Adrenal gland (tissue), 12 donors: Measurements from ENCODE around the gene SLC35F1. TPM values are rescaled to one million over a fixed set of nuclear protein-coding genes. Genes with fewer than 3 reads are reported as not detected.

Experiments
- DNase-seq, 7 donors: peaks; one replicate each; pipeline ENCODE4 v3.0.0-alpha.2; 2019 to 2020
- H3K27ac ChIP-seq, 5 donors: fragments of 200-600 bp; sonication (generic) in 4 of 5; 1 replicate in 3 of 5; 2 replicates in 2 of 5; pipeline versions ENCODE4 v1.5.1 to v1.8.0; 2016 to 2020; ENCODE audit warnings: mild to moderate bottlenecking in 1 of 5
- H3K27me3 ChIP-seq: fragments of 200-600 bp; 2 replicates; pipeline ENCODE4 v1.8.0; 2021
- H3K36me3 ChIP-seq, 2 donors: fragments of 200-600 bp; replicated peaks in 1 of 2; 1 replicate in 1 of 2; 2 replicates in 1 of 2; pipeline versions ENCODE4 v1.5.1 to v1.8.0; 2018 to 2022
- H3K4me1 ChIP-seq, 2 donors: fragments of 200-600 bp; replicated peaks in 1 of 2; 1 replicate in 1 of 2; 2 replicates in 1 of 2; pipeline versions ENCODE4 v1.5.1 to v1.8.0; 2018 to 2021
- H3K4me3 ChIP-seq, 4 donors: fragments of 200-600 bp; sonication (generic) in 3 of 4; one replicate each; pipeline ENCODE4 v1.5.1; 2016 to 2018
- H3K9me3 ChIP-seq, 3 donors: fragments of 200-600 bp; sonication (generic) in 1 of 3; replicated peaks in 1 of 3; 1 replicate in 2 of 3; 2 replicates in 1 of 3; pipeline versions ENCODE4 v1.5.1 to v1.8.0; 2016 to 2021
- CTCF ChIP-seq, 6 experiments: fragments of 450-650 bp in 4 of 6; fragments of 200-600 bp in 2 of 6; sonication (generic) in 1 of 6; IDR thresholded peaks; 1 replicate in 5 of 6; 2 replicates in 1 of 6; pipeline versions ENCODE4 v1.5.1 to v1.8.0; 2016 to 2021; ENCODE audit warnings: antibody characterized with exemption in 6 of 6, mild to moderate bottlenecking in 2 of 6, moderate library complexity in 1 of 6
- POLR2A ChIP-seq, 2 donors: fragments of 450-650 bp; IDR thresholded peaks; one replicate each; pipeline ENCODE4 v1.6.1; 2017; ENCODE audit warnings: antibody characterized with exemption in 2 of 2, mild to moderate bottlenecking in 2 of 2, moderate library complexity in 1 of 2
- WGBS, 4 donors: extraction: QIAGEN DNeasy Blood & Tissue Kit in 2 of 4; methylation state at CpG; one replicate each; pipeline versions ENCODE4 v1.1.5 to v1.1.7; 2013 to 2017; 5-methylcytosine and 5-hydroxymethylcytosine counted together
- intact Hi-C, 2 donors: fragments of 100-400 bp; cut with DNase I; formaldehyde crosslinking; loops; one replicate each; pipeline versions ENCODE4 v1.14.1 to v1.15.0; 2022 to 2023
- polyA plus RNA-seq, 3 donors: library from polyadenylated mRNA; stranded (reverse); fragments of 200-250 nt in 2 of 3; fragments of 350-450 nt in 1 of 3; fragmentation: Illumina TruSeq in 1 of 3; extraction: RNeasy Lipid Tissue Mini Kit (QIAGEN cat#74804) in 1 of 3; gene quantifications; one replicate each; pipeline ENCODE4 v1.2.3, GENCODE V29; 2013 to 2014
- total RNA-seq, 9 donors: library from RNA; depleted of rRNA in 4 of 9; stranded (reverse); fragments of >200 nt in 4 of 9; fragments of 120-200 nt in 1 of 9; fragmentation: NEBNext Ultra II Directional in 1 of 9; extraction: Animal tissue kit (Norgen Biotek cat#: 25700) in 1 of 9; gene quantifications; one replicate each; pipeline versions ENCODE4 v1.1.0 to v1.2.4, GENCODE V29; 2013 to 2023
- donor health status: healthy with polysubstance abuse.
- donor health status: Bipolar disorder and iron deficiency.
- donor health status: DM: yes; HTN: yes; CAD: no.
- donor health status: DM: no; HTN: no; CAD: no.
- donor health status: DM: no; HTN: no; CAD: no.
- donor health status: DM: yes; HTN: yes; CAD: no.

Gene SLC35F1
- total and polyA plus RNA-seq, 12 donors = 0.32 to 4.0 (median 1.7) TPM

GRCh38 chr6:118061666-118062065 lies 154.6 kb downstream of the SLC35F1 start:
- no peak for TF ChIP-seq POLR2A (IDR thresholded peaks at IDR 0.05)
- TF ChIP-seq CTCF (IDR thresholded peaks at IDR 0.05) = no peak
- H3K9me3 ChIP-seq = no peaks in the 10 kb centered on the region
- no peak overlapping the region for H3K4me3 ChIP-seq
- intact Hi-C loops = no loop called here
- H3K27ac ChIP-seq = no peak overlapping the region
- 89 to 97% (median 90%) methylated on average over 8 of the region's 8 CpGs for WGBS, 4 donors
- no peaks in the 10 kb centered on the region for H3K36me3 ChIP-seq
- H3K4me1 ChIP-seq = no peaks in the 10 kb centered on the region
- H3K27me3 ChIP-seq = no peaks in the 10 kb centered on the region
- no peak for DNase-seq

- Histone ChIP-seq H3K36me3 (no peaks in the 10 kb centered on the region), H3K4me1 (no peaks in the 10 kb centered on the region), H3K4me3 (no peak overlapping the region), H3K27ac (no peak overlapping the region), H3K27me3 (no peaks in the 10 kb centered on the region), H3K9me3 (no peaks in the 10 kb centered on the region)
- TF ChIP-seq CTCF (IDR thresholded peaks at IDR 0.05) = peak in 1 of 6 experiments; percentile 9
- no peak for TF ChIP-seq POLR2A (IDR thresholded peaks at IDR 0.05)
- WGBS, 4 donors = 26 to 49% (median 40%) methylated on average over 2 of the region's 2 CpGs
- no peak for DNase-seq
- intact Hi-C loops = no loop called here
Observed at GRCh38 chr6:118080547-118080946, 173.5 kb downstream of the SLC35F1 start.

- no peaks in the 10 kb centered on the region for H3K27me3 ChIP-seq
- TF ChIP-seq CTCF (IDR thresholded peaks at IDR 0.05) (no peak), POLR2A (IDR thresholded peaks at IDR 0.05) (no peak)
- DNase-seq = no peak
- no peaks in the 10 kb centered on the region for H3K36me3 ChIP-seq
- no peaks in the 10 kb centered on the region for H3K4me1 ChIP-seq
- H3K4me3 ChIP-seq = no peak overlapping the region
- WGBS, 4 donors = 45 to 66% (median 59%) methylated on average over 2 of the region's 2 CpGs
- no peaks in the 10 kb centered on the region for H3K9me3 ChIP-seq
- H3K27ac ChIP-seq = no peak overlapping the region
- intact Hi-C loops = no loop called here
Observed at GRCh38 chr6:118083711-118084110, 176.6 kb downstream of the SLC35F1 start.

GRCh38 chr6:118085665-118086064 lies 178.6 kb downstream of the SLC35F1 start:
- H3K4me1 ChIP-seq = no peaks in the 10 kb centered on the region
- intact Hi-C loops = no loop called here
- 74 to 91% (median 84%) methylated on average over 2 of the region's 2 CpGs for WGBS, 4 donors
- H3K36me3 ChIP-seq = no peaks in the 10 kb centered on the region
- no peak overlapping the region for H3K27ac ChIP-seq
- H3K4me3 ChIP-seq = no peak overlapping the region
- no peak for TF ChIP-seq POLR2A (IDR thresholded peaks at IDR 0.05)
- no peak for TF ChIP-seq CTCF (IDR thresholded peaks at IDR 0.05)
- H3K9me3 ChIP-seq = no peaks in the 10 kb centered on the region
- H3K27me3 ChIP-seq = no peaks in the 10 kb centered on the region
- no peak for DNase-seq
